Measurements from ENCODE around the gene CDC123. TPM values are rescaled to one million over a fixed set of nuclear protein-coding genes. Genes with fewer than 3 reads are reported as not detected.
"Not testable (repeated sequence)": the region's sequence is repeated elsewhere in the genome, so short reads cannot be mapped to it uniquely, and the experiment has no call there.

Gene CDC123
- total RNA-seq, result 10 to 100 TPM; 42.3 to 42.9 TPM
- 10 to 100 TPM; 83.1 to 91.0 (median 83.6) TPM for polyA plus RNA-seq
- 21.6 to 148 (median 57.8) reads per million in 6 experiments for total RNA-seq

- ATAC-seq (peak; percentile 93), DNase-seq (peak; percentile 73 to 92 (median 80))
- H3K27me3 Mint-ChIP-seq, result no peaks in the 10 kb centered on the region
- H3K9me3 Mint-ChIP-seq, result no peaks in the 10 kb centered on the region
- H3K36me3 Mint-ChIP-seq, result peaks cover 0 to 37% (median 12%) of the 10 kb centered on the region in 3 donors
- H3K4me3 Mint-ChIP-seq, result peak within 1 kb of the TSS; percentile 94 to 100 (median 98)
- peak within 1 kb of the TSS; percentile 95 to 100 (median 99) for H3K27ac Mint-ChIP-seq
- POLR2A ChIA-PET, result interaction anchor here (0.9 to 1.6 kb wide), 10 partner anchors 12 to 154 kb away, joined by 3 to 14 read pairs (median 4); partner anchors contain the start of genes CAMK1D and UPF2
- peaks cover 23 to 67% (median 63%) of the 10 kb centered on the region in 4 donors for H3K4me1 Mint-ChIP-seq
These were observed at the start of gene CDC123, which contains the start of gene NUDT5 for GRCh38 chr10:12195603-12196506. CDC123 (plus strand) TSS chr10:12196188; CDS start chr10:12196246, 58 bp downstream. NUDT5 (minus strand) TSS chr10:12195891; CDS start chr10:12186291, 9,600 bp downstream.

- Mint-ChIP-seq H3K9me3 (no peaks in the 10 kb centered on the region), H3K4me1 (peaks cover 0 to 5% (median under 1%) of the 10 kb centered on the region in 4 donors), H3K27ac (peak overlapping the region in 1 of 10 donors; percentile 53), H3K27me3 (no peaks in the 10 kb centered on the region), H3K36me3 (peaks cover 3 to 76% (median 24%) of the 10 kb centered on the region in 3 donors), H3K4me3 (no peak overlapping the region)
- DNase-seq (no peak), ATAC-seq (no peak)
- POLR2A ChIA-PET, result no interaction called here
These were observed 45.8 kb upstream of the CDC123 start for GRCh38 chr10:12150163-12150562.

- H3K27me3 Mint-ChIP-seq, result no peaks in the 10 kb centered on the region
- POLR2A ChIA-PET, result no interaction called here
- H3K36me3 Mint-ChIP-seq, result peaks cover 3 to 80% (median 18%) of the 10 kb centered on the region in 3 donors
- DNase-seq, result no peak
- H3K27ac Mint-ChIP-seq, result peak overlapping the region in 1 of 10 donors; percentile 30
- ATAC-seq, result no peak
- H3K4me3 Mint-ChIP-seq, result no peak overlapping the region
- peaks cover 0 to 5% (median under 1%) of the 10 kb centered on the region in 4 donors for H3K4me1 Mint-ChIP-seq
- no peaks in the 10 kb centered on the region for H3K9me3 Mint-ChIP-seq
These were observed 41.5 kb upstream of the CDC123 start for GRCh38 chr10:12154516-12154915.

- Mint-ChIP-seq H3K27ac (no peak overlapping the region), H3K4me3 (no peak overlapping the region), H3K36me3 (peaks cover 0 to 76% (median 12%) of the 10 kb centered on the region in 3 donors), H3K4me1 (peaks cover 0 to 2% (median under 1%) of the 10 kb centered on the region in 4 donors), H3K27me3 (no peaks in the 10 kb centered on the region), H3K9me3 (no peaks in the 10 kb centered on the region)
- ATAC-seq, result no peak
- POLR2A ChIA-PET, result no interaction called here
- DNase-seq, result no peak
These were observed 39.4 kb upstream of the CDC123 start for GRCh38 chr10:12156367-12157123.

GRCh38 chr10:12158111-12158510 is 37.9 kb upstream of the CDC123 start:
- Mint-ChIP-seq H3K27ac (no peak overlapping the region), H3K27me3 (no peaks in the 10 kb centered on the region), H3K4me3 (no peak overlapping the region), H3K9me3 (no peaks in the 10 kb centered on the region), H3K4me1 (peaks cover 0 to 2% (median under 1%) of the 10 kb centered on the region in 4 donors), H3K36me3 (peaks cover 0 to 78% (median 16%) of the 10 kb centered on the region in 3 donors)
- POLR2A ChIA-PET, result interaction anchor here (0.9 kb wide), 1 partner anchor 9 kb away, joined by 5 read pairs; no protein-coding TSS in a partner anchor
- ATAC-seq (no peak), DNase-seq (no peak)

- ATAC-seq, result no peak
- peaks cover 0 to 83% (median 20%) of the 10 kb centered on the region in 3 donors for H3K36me3 Mint-ChIP-seq
These were observed 35.3 kb upstream of the CDC123 start for GRCh38 chr10:12160664-12161063.

GRCh38 chr10:12162927-12163326 is 33.1 kb upstream of the CDC123 start:
- Mint-ChIP-seq H3K9me3 (no peaks in the 10 kb centered on the region), H3K4me3 (no peak overlapping the region), H3K27me3 (no peaks in the 10 kb centered on the region), H3K4me1 (peaks cover 0 to 2% (median 0%) of the 10 kb centered on the region in 4 donors), H3K27ac (peak overlapping the region in 1 of 10 donors; percentile 78), H3K36me3 (peaks cover 0 to 83% (median 15%) of the 10 kb centered on the region in 3 donors)
- ATAC-seq, result no peak
- POLR2A ChIA-PET, result interaction anchor here (0.6 kb wide), 1 partner anchor 10 kb away, joined by 4 read pairs; no protein-coding TSS in a partner anchor
- no peak for DNase-seq

More at GRCh38 chr10:12160664-12161063, 35.3 kb upstream of the CDC123 start:
- Mint-ChIP-seq H3K4me1 (peaks cover 0 to 2% (median 0%) of the 10 kb centered on the region in 4 donors), H3K4me3 (no peak overlapping the region), H3K27ac (no peak overlapping the region), H3K9me3 (no peaks in the 10 kb centered on the region), H3K27me3 (no peaks in the 10 kb centered on the region)
- no peak for DNase-seq
- POLR2A ChIA-PET, result no interaction called here

GRCh38 chr10:12164085-12164484 is 31.9 kb upstream of the CDC123 start:
- Mint-ChIP-seq H3K4me3 (no peak overlapping the region), H3K27me3 (no peaks in the 10 kb centered on the region), H3K27ac (peak overlapping the region in 4 of 10 donors; percentile 37 to 65 (median 54)), H3K36me3 (peaks cover 0 to 84% (median 15%) of the 10 kb centered on the region in 3 donors), H3K9me3 (no peaks in the 10 kb centered on the region), H3K4me1 (peaks cover 0 to 2% (median 0%) of the 10 kb centered on the region in 4 donors)
- POLR2A ChIA-PET, result no interaction called here
- DNase-seq (no peak), ATAC-seq (no peak)

- Mint-ChIP-seq H3K27me3 (no peaks in the 10 kb centered on the region), H3K4me1 (peaks cover 0 to 2% (median 0%) of the 10 kb centered on the region in 4 donors), H3K36me3 (peaks cover 0 to 88% (median 15%) of the 10 kb centered on the region in 3 donors), H3K27ac (peak overlapping the region in 9 of 10 donors; percentile 2 to 75 (median 44)), H3K9me3 (no peaks in the 10 kb centered on the region), H3K4me3 (no peak overlapping the region)
- DNase-seq, result no peak
- no peak for ATAC-seq
- POLR2A ChIA-PET, result no interaction called here
These were observed 31.0 kb upstream of the CDC123 start for GRCh38 chr10:12165036-12165435.

GRCh38 chr10:12165999-12166775 is 29.8 kb upstream of the CDC123 start:
- H3K27ac Mint-ChIP-seq, result peak overlapping the region in 2 of 10 donors; percentile 24 to 60
- ATAC-seq (no peak), DNase-seq (no peak)
- POLR2A ChIA-PET, result interaction anchor here (1.1 kb wide), 1 partner anchor 124 kb away, joined by 3 read pairs; the partner anchor contains the start of gene UPF2
- no peak overlapping the region for H3K4me3 Mint-ChIP-seq
- H3K36me3 Mint-ChIP-seq, result peaks cover 0 to 91% (median 12%) of the 10 kb centered on the region in 3 donors
- no peaks in the 10 kb centered on the region for H3K27me3 Mint-ChIP-seq
- peaks cover 0 to 2% (median 0%) of the 10 kb centered on the region in 4 donors for H3K4me1 Mint-ChIP-seq
- H3K9me3 Mint-ChIP-seq, result no peaks in the 10 kb centered on the region

GRCh38 chr10:12171512-12171911 is 24.5 kb upstream of the CDC123 start:
- H3K27me3 Mint-ChIP-seq, POLR2A ChIA-PET, H3K4me3 Mint-ChIP-seq, ATAC-seq, DNase-seq, H3K4me1 Mint-ChIP-seq, H3K9me3 Mint-ChIP-seq: not testable (repeated sequence)
- H3K36me3 Mint-ChIP-seq, result peaks cover 0 to 84% (median 20%) of the 10 kb centered on the region in 3 donors
- peak overlapping the region in 2 of 10 donors; percentile 11 to 25 for H3K27ac Mint-ChIP-seq

Data from naive thymus-derived CD8-positive, alpha-beta T cell (primary cell).